K562 treated with DMSO at 1 percent for 48 hours (cell line): Measurements from ENCODE around the gene ACAT2. TPM values are rescaled to one million over a fixed set of nuclear protein-coding genes. Genes with fewer than 3 reads are reported as not detected.

Experiments used
- total RNA-seq: library from RNA; unstranded; fragments of 300-600 nt; gene quantifications from 2 replicates; pipeline ENCODE4 v1.2.3, GENCODE V29; 2022; ENCODE audit warnings: low replicate concordance; ENCODE audit errors: extremely low read depth

ACAT2 gene
- total RNA-seq: not detected in 2 replicates

DNA sequence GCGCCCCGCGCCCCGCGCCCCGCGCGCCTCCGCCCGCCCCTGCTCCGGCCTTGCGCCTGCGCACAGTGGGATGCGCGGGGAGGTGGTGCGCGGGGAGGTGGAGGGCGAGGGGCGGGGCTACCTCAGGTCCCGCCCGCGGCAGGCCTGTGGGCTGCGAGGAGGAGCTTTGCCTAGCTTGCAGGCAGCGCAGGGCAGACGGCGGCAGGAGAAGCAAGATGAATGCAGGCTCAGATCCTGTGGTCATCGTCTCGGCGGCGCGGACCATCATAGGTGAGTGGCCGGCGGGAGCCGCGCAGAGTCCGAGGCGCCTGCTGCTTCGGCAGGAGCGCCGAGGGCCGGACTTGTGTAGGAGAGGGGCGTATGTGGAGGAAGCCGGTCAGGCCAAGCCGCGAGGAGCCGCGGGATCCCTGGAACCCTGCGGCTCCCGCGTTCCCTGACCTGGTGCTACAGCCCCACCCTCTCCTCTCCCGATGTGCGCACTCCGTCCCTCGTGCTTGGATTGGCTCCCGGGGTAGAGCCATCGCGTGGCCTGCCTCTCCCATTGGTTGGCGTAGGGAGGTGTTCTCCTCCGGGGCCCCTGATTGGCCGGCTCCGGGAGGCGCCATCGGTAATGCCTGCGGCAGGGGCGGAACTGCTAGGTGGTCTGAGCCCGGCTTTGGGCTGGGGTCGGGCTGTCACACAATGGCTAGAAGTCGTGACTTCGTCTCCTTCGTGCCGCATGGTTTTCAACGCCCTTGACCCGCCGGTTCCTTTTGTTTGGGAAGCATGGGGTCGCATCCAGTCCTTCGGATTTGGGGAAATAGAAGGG, at the start of gene ACAT2:
TSS of gene ACAT2 (plus strand) at position 173 of the 808 bp plus-strand sequence. CDS start at position 216, 43 bp downstream.

DNA sequence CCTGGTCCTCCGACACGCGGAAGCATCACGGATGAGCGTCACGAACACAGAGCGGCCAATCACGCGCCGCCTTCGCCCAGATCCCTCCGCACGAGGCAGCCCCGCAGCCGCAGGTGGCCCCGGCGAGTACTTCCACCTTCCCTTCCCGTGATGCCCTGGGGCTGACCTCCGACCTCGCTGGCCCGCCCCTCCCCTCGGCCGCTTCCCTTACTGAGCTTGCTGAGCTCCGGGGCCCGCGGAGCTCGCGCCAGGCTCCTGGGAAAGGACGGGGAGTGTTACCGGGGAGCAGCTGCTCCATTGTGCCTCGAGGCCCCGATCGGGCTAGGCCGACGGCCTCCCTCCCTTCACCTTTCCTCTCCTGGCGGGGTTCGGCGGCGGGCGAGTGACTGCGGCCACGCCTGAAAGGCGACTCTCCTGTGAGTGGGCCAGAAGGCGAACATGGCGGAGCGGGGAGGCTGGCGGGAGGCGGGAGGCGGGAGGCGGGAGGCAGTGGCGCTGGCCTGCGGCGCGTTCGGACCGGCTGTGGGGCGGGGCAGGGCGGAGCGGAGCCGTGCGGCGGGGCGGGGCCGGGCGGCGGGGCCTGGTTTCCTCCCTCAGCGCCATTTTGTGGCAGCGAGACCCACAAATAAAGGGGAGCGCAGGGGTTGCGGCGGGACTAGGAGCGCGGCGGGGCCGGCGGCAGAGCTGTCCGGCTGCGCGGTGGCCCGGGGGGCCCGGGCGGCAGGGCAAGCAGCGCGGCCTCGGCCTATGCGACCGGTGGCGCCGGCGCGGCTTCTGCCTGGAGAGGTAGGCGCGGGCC, 34.7 kb upstream of the ACAT2 start, which contains the start of gene WTAP:
TSS of gene WTAP (plus strand) at position 589 of the 799 bp plus-strand sequence. CDS start 8,760 bp downstream, outside the sequence.

DNA sequence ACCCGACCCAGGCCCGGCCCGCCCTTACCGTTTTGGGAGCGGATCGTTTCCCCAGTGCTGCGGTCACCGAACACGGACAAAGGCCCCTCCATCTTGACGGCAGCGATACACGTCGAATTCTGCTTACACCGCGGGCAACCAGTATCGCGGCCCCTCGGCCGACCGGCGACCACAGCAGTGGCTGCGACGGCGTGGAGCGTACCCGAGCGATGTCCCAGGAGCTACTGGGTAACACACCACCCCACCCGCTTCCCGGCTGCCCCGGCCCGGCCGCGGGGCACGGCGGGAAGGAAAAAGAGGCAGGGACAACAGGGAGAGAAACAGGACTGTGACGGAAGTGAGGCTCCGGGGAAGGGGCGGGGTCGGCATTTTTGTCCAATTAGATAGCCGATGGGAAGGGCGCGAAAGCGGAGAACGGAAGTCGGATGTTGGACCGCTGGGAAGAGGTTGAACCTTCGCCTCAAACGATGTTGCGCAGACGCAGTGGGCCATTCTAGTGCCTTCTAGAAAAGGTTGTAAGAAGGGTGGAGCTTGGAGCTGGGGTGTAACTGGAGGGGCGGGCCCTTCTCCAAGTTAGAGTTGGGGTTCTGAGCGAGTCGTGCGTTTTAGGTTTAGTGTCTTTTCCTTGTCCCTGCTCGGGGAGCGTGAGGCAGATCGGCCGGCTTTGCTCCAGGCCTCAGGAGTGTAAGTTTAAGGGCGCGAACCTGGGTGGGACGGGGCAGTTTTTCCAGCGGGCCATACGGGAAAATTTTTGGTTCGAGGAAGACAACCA, 27.7 kb downstream of the ACAT2 start, which contains the start of gene TCP1:
TSS of gene TCP1 (minus strand) at position 226 of the 772 bp plus-strand sequence. CDS start at position 92, 134 bp downstream.

DNA sequence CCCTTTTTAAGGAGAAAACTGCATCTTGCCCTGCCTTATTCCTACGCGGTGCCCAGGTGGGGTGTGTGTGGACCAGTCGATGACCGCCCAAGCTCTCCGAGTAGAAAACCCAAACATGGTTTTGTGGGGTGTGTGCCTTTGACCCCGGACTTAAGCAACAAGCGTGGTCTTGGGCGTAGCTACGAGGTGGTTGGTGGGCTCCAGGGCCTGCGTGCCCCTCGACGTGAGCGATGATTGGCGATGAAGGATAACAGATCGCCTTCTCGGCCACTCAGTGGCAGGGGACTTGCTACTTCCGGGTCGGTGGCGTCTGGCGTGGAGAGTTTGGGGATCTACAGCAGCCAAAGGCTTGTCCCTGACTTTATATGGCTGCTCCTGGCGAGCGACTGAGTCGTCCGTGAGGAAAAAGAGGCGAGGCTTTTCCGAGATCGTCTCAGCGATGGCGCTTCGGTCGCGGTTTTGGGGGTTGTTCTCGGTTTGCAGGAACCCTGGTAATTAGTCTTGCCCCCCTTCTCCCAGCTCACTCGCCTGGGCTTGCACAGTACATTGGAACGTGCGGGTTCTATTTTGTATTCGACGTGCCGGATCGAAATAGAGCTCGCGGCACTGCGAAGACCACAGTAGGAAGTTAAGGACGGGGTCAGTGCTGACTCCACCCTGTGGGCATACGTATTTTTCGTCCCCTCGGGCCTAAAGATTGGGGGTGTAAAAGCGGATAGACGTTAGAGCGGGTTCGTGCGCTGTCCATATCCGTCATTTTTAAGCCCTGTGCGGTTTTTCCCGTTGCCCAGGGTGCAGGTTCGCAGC, 28.5 kb downstream of the ACAT2 start, which contains the start of gene MRPL18:
TSS of gene MRPL18 (plus strand) at position 319 of the 807 bp plus-strand sequence. CDS start at position 440, 121 bp downstream.

DNA sequence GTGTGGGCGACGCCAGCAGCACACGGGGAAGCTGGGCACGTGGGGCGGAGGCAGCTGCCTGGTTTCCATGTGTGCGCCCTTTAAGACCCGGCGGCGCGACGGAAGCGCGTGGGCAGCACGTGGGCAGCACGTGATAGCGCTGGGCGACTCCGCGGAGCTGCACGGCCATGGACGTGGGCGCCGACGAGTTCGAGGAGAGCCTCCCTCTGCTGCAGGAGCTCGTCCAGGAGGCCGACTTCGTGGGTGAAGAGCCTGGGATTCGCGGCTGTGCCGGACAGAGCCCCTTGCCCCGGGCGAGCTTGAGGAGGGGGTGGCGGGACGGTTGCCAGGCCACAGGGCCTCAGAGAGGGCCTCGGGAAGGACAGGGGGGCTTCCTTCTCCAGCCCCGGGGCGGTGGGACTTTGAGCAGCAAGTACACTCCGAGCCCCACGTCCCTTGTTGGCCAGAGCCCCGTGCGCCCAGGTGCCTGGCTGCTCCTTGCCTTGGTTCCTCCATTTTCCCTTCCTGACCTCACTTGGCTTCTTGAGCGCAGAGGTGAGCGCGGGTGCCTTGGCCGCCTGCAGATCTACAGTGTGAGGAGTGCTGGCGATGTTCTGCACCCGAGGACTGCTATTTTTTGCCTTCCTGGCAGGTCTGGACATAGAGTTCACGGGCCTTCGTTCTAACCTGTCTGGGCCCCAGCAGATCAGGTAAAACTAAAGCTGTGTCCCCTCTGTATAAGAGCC, 38.5 kb downstream of the ACAT2 start, which contains the start of gene PNLDC1:
TSS of gene PNLDC1 (plus strand) at position 136 of the 725 bp plus-strand sequence. CDS start at position 168, 32 bp downstream.

Other genes starting within 250 kb of the ACAT2 start
- not detected in 2 replicates for gene SOD2, start 68.8 kb upstream of the ACAT2 start, total RNA-seq
- gene WTAP, start 34.5 kb upstream of the ACAT2 start, total RNA-seq: not detected in 2 replicates
- not detected in 2 replicates for gene TCP1, start 27.6 kb downstream of the ACAT2 start, total RNA-seq
- not detected in 2 replicates for gene MRPL18, start 28.4 kb downstream of the ACAT2 start, total RNA-seq
- gene PNLDC1, start 38.2 kb downstream of the ACAT2 start, total RNA-seq: not detected in 2 replicates
- gene MAS1, start 128.9 kb downstream of the ACAT2 start, total RNA-seq: not detected in 2 replicates
- 97.1 TPM in 1 of 2 replicates, not detected in the other for gene IGF2R, start 207.0 kb downstream of the ACAT2 start, total RNA-seq